22Rv1 (cell line): Measurements from ENCODE around the gene CDH24.

Source experiments
- H3K27ac ChIP-seq: fragments of 450-650 bp; 2 replicates; pipeline ENCODE4 v1.5.1; 2017
- CTCF ChIP-seq: fragments of 450-650 bp; IDR thresholded peaks from 2 replicates; pipeline ENCODE4 v1.5.1; 2017; ENCODE audit warnings: mild to moderate bottlenecking
- ZFX ChIP-seq: fragments of 450-650 bp; IDR thresholded peaks from 2 replicates; pipeline ENCODE4 v1.6.1; 2017; ENCODE audit warnings: antibody characterized with exemption, borderline replicate concordance

The CDH24 gene

GRCh38 chr14:23093991-23094665 lies 36.8 kb upstream of the CDH24 start:
- peak overlapping the region; percentile 92 for H3K27ac ChIP-seq
- TF ChIP-seq ZFX: no peak
- TF ChIP-seq CTCF: no peak; the same call in 1 of the 2 replicates

GRCh38 chr14:23093526-23093925 lies 36.2 kb upstream of the CDH24 start:
- TF ChIP-seq CTCF (no peak), ZFX (no peak)
- H3K27ac ChIP-seq: peak overlapping the region; percentile 92; the same call in 1 of the 2 replicates

GRCh38 chr14:23093104-23093503 lies 35.8 kb upstream of the CDH24 start:
- no peak overlapping the region for H3K27ac ChIP-seq
- TF ChIP-seq CTCF: no peak
- TF ChIP-seq ZFX: no peak

- H3K27ac ChIP-seq: no peak overlapping the region
Observed at GRCh38 chr14:23091294-23092225, 34.2 kb upstream of the CDH24 start.

GRCh38 chr14:23090254-23090636 lies 32.9 kb upstream of the CDH24 start:
- peak overlapping the region; percentile 3; the same call in 1 of the 2 replicates for H3K27ac ChIP-seq
- no peak for TF ChIP-seq CTCF
- no peak for TF ChIP-seq ZFX

More at GRCh38 chr14:23091294-23092225, 34.2 kb upstream of the CDH24 start:
- no peak for TF ChIP-seq ZFX
- no peak for TF ChIP-seq CTCF

DNA sequence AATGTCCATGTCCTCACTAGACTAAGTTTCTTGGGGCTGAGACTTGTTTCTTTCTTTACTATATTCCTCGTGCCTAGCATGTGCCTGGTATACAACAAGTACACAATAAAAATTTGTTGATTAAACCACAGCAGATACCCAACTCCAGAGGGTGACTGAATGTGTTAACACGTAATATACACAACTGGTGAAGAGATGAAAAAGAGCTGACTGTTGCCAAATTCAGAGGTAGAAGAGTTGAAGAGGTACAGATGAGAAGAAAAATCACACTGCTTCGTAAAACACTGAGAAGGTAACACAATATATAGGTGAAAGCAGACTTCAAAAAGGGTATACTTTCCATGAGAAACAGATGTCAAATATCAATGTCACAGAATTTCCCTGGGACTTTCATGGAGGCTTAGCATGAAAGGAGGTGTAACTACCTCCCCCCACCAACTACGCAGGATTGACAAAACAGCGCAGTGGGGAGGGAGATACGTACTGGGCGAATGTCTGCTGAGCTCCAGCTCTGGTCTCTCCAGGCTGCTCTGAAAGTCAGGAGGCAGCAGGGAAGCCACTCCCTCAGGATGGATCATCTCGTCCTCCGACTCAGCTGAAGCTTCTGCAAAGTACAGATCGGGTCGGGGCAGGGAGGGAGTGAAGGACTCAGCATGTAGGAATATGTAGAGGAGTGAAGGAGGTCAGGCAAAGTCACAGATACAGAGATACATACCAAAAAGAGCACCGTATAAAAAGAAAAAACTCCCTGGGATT lies 32.4 kb upstream of the CDH24 start:
- H3K27ac ChIP-seq: peak overlapping the region; percentile 3; the same call in 1 of the 2 replicates
- TF ChIP-seq ZFX (no peak), CTCF (no peak)
